H9 (cell line): Measurements from ENCODE around the gene SIK2. TPM values are rescaled to one million over a fixed set of nuclear protein-coding genes. Genes with fewer than 3 reads are reported as not detected.

Source experiments
- DNase-seq: peaks from one replicate; pipeline ENCODE4 v3.0.0-alpha.2; 2017
- H2AFZ ChIP-seq: one replicate; pipeline ENCODE4 v1.6.1; 2013; ENCODE audit warnings: mild to moderate bottlenecking, low read length, control low read depth, moderate library complexity
- H2AK5ac ChIP-seq: 2 replicates; pipeline ENCODE4 v1.6.1; 2013; ENCODE audit warnings: low read length, control low read depth, mixed read lengths; ENCODE audit not compliant: insufficient read length
- H2BK120ac ChIP-seq: one replicate; pipeline ENCODE4 v1.6.1; 2013; ENCODE audit warnings: low read depth, mild to moderate bottlenecking, low read length, control low read depth, inconsistent platforms; ENCODE audit not compliant: poor library complexity, severe bottlenecking
- H2BK12ac ChIP-seq: 2 replicates; pipeline ENCODE4 v1.6.1; 2013; ENCODE audit warnings: low read length, control low read depth, mixed read lengths, low read depth; ENCODE audit not compliant: insufficient read length
- H2BK15ac ChIP-seq: 2 replicates; pipeline ENCODE4 v1.6.1; 2013; ENCODE audit warnings: low read depth, low read length, control low read depth
- H2BK20ac ChIP-seq: one replicate; pipeline ENCODE4 v1.6.1; 2013; ENCODE audit warnings: low read depth, mild to moderate bottlenecking, low read length, control low read depth, inconsistent platforms; ENCODE audit not compliant: poor library complexity, severe bottlenecking
- H2BK5ac ChIP-seq: 2 replicates; pipeline ENCODE4 v1.6.1; 2013; ENCODE audit warnings: low read length, control low read depth, mixed read lengths; ENCODE audit not compliant: insufficient read length
- H3K14ac ChIP-seq: 2 replicates; pipeline ENCODE4 v1.6.1; 2013; ENCODE audit warnings: low read length, control low read depth; ENCODE audit not compliant: insufficient read depth
- H3K18ac ChIP-seq: 2 replicates; pipeline ENCODE4 v1.6.1; 2013; ENCODE audit warnings: low read depth, mild to moderate bottlenecking, mixed read lengths, low read length, control low read depth; ENCODE audit not compliant: insufficient read length
- H3K23ac ChIP-seq: 2 replicates; pipeline ENCODE4 v1.6.1; 2013; ENCODE audit warnings: low read length, control low read depth, mixed read lengths, low read depth; ENCODE audit not compliant: insufficient read length
- H3K23me2 ChIP-seq: 2 replicates; pipeline ENCODE4 v1.6.1; 2013; ENCODE audit warnings: low read depth, mild to moderate bottlenecking, mixed read lengths, low read length, control low read depth; ENCODE audit not compliant: insufficient read length, poor library complexity, severe bottlenecking
- H3K27ac ChIP-seq: 2 replicates; pipeline ENCODE4 v1.5.1; 2013; ENCODE audit warnings: low read length, control low read depth, mixed read lengths, low read depth; ENCODE audit not compliant: insufficient read length
- H3K27me3 ChIP-seq: 2 replicates; pipeline ENCODE4 v1.6.1; 2013; ENCODE audit warnings: low read length, control low read depth, inconsistent platforms; ENCODE audit not compliant: insufficient read depth
- H3K4ac ChIP-seq: 2 replicates; pipeline ENCODE4 v1.6.1; 2013; ENCODE audit warnings: low read depth, mild to moderate bottlenecking, control low read depth, inconsistent platforms, low read length, moderate library complexity
- H3K4me1 ChIP-seq: 2 replicates; pipeline ENCODE4 v1.6.1; 2013; ENCODE audit warnings: low read length, control low read depth, inconsistent platforms; ENCODE audit not compliant: insufficient read depth
- H3K4me2 ChIP-seq: 2 replicates; pipeline ENCODE4 v1.6.1; 2013; ENCODE audit warnings: low read length, control low read depth, mixed read lengths; ENCODE audit not compliant: insufficient read length, insufficient read depth
- H3K56ac ChIP-seq: 2 replicates; pipeline ENCODE4 v1.6.1; 2013; ENCODE audit warnings: low read depth, mild to moderate bottlenecking, mixed read lengths, low read length, control low read depth; ENCODE audit not compliant: insufficient read length
- H3K79me1 ChIP-seq: 2 replicates; pipeline ENCODE4 v1.6.1; 2013; ENCODE audit warnings: low read depth, mild to moderate bottlenecking, moderate library complexity, low read length, control low read depth, inconsistent platforms; ENCODE audit not compliant: insufficient read depth, poor library complexity, severe bottlenecking
- H3K79me2 ChIP-seq: 2 replicates; pipeline ENCODE4 v1.6.1; 2013; ENCODE audit warnings: low read length, control low read depth, inconsistent platforms; ENCODE audit not compliant: insufficient read depth
- H3K9ac ChIP-seq: 2 replicates; pipeline ENCODE4 v1.6.1; 2013; ENCODE audit warnings: low read length, control low read depth, mixed read lengths; ENCODE audit not compliant: insufficient read length; ENCODE audit errors: extremely low read depth
- H3K9me3 ChIP-seq: one replicate; pipeline ENCODE4 v1.6.1; 2013; ENCODE audit warnings: low read depth, low read length, inconsistent platforms; ENCODE audit not compliant: control insufficient read depth
- H3T11ph ChIP-seq: one replicate; pipeline ENCODE4 v1.6.1; 2013; ENCODE audit warnings: mild to moderate bottlenecking, low read length, control low read depth, inconsistent platforms
- H4K20me1 ChIP-seq: one replicate; pipeline ENCODE4 v1.6.1; 2013; ENCODE audit not compliant: control insufficient read depth, insufficient read length, insufficient read depth
- H4K5ac ChIP-seq: 2 replicates; pipeline ENCODE4 v1.6.1; 2013; ENCODE audit warnings: low read depth, mild to moderate bottlenecking, mixed read lengths, low read length, control low read depth; ENCODE audit not compliant: insufficient read length
- H4K8ac ChIP-seq: replicated peaks from 2 replicates; pipeline ENCODE4 v1.6.1; 2013; ENCODE audit warnings: low read length, control low read depth, mixed read lengths, low read depth; ENCODE audit not compliant: insufficient read length
- H4K91ac ChIP-seq: 2 replicates; pipeline ENCODE4 v1.6.1; 2013; ENCODE audit warnings: low read depth, mild to moderate bottlenecking, moderate library complexity, mixed read lengths, low read length, control low read depth; ENCODE audit not compliant: insufficient read length
- H3K27ac Mint-ChIP-seq, 3 experiments: 2 replicates in 2 of 3; 3 replicates in 1 of 3; pipeline ENCODE4 v1.8.0; 2020 to 2021; ENCODE audit warnings: mixed read lengths in 3 of 3, mild to moderate bottlenecking in 1 of 3, moderate library complexity in 1 of 3
- H3K27me3 Mint-ChIP-seq: 2 replicates; pipeline ENCODE4 v1.8.0; 2021; ENCODE audit warnings: low read depth, mild to moderate bottlenecking, moderate library complexity, mixed read lengths
- H3K36me3 Mint-ChIP-seq, 3 experiments: 2 replicates in 2 of 3; 3 replicates in 1 of 3; pipeline ENCODE4 v1.8.0; 2020 to 2021; ENCODE audit warnings: low read depth in 3 of 3, mixed read lengths in 3 of 3; ENCODE audit not compliant: insufficient read depth in 1 of 3
- H3K4me1 Mint-ChIP-seq, 2 experiments: 2 replicates each; pipeline ENCODE4 v1.8.0; 2020; ENCODE audit warnings: mixed read lengths in 2 of 2
- H3K4me3 Mint-ChIP-seq, 2 experiments: 2 replicates in 1 of 2; 3 replicates in 1 of 2; pipeline ENCODE4 v1.8.0; 2020 to 2021; ENCODE audit warnings: mild to moderate bottlenecking in 2 of 2, mixed read lengths in 2 of 2, moderate library complexity in 1 of 2
- H3K9me3 Mint-ChIP-seq, 2 experiments: 2 replicates in 1 of 2; 3 replicates in 1 of 2; pipeline ENCODE4 v1.8.0; 2020; ENCODE audit warnings: mild to moderate bottlenecking in 2 of 2, mixed read lengths in 2 of 2, moderate library complexity in 1 of 2
- CTCF ChIP-seq: fragments of 200-600 bp; sonication (generic); conservative IDR thresholded peaks from 3 replicates; pipeline ENCODE4 v1.8.0; 2021; ENCODE audit warnings: antibody characterized with exemption, mild to moderate bottlenecking
- WGBS: extraction: QIAGEN DNeasy Blood & Tissue Kit; methylation state at CpG from one replicate; pipeline ENCODE4 v1.1.7; 2013; ENCODE audit warnings: missing lambda C conversion rate, low lambda C conversion rate, mixed read lengths; ENCODE audit not compliant: insufficient read length; ENCODE audit errors: extremely low coverage; 5-methylcytosine and 5-hydroxymethylcytosine counted together
- total RNA-seq: library from RNA; stranded (reverse); gene quantifications from 2 replicates; pipeline ENCODE4 v1.2.1, GENCODE V29; 2021

The SIK2 gene
- total RNA-seq, 1 experiment from 2014 or later, result 7.5 TPM

DNA sequence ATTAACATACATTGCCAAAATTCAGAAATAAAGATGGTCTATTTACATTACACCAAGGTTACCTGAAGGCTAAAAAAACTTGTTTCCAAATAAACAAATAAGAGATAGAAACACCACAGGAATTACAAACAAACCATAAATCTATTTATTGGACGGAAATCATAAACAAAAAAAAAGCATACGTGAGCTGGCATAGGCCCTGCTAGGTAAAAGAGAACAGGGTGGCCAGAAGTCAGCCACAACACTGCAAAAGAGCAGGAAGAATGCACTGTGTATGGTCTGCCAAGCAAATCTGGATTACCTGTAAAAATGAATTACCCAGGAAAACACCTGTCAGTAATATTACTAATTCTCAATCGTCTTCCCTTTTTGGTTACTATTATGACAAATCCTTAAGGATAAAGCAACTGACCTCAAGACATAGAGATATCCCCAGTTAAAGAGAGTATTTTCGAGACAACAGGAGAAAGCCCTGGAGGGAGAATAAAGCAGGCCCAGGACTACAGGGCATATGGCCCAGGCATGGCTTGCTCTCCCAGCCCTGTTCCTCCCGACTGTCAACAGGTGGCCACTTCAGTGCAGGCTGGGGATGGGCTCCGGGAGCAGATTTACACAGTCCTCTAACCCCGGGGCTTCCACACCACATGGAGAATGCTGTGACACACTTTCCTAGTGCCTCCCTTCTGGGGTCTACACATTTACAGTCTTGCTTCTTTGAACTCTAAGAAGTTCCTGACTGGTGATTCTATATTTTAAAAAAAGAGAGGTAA is 146.0 kb downstream of the SIK2 start:
- Histone ChIP-seq H3K27ac (no peak overlapping the region), H3K4me1 (no peaks in the 10 kb centered on the region), H3K27me3 (no peaks in the 10 kb centered on the region), H4K91ac (no peak overlapping the region), H2AK5ac (no peak overlapping the region), H3K14ac (no peak overlapping the region), H3K56ac (no peak overlapping the region), H2BK20ac (no peak overlapping the region), H3K9me3 (no peaks in the 10 kb centered on the region), H2BK120ac (no peak overlapping the region), H4K8ac (no peak overlapping the region), H3K4ac (no peak overlapping the region), H3K4me2 (no peak overlapping the region), H3K79me2 (no peaks in the 10 kb centered on the region), H2AFZ (no peak overlapping the region), H4K20me1 (no peaks in the 10 kb centered on the region), H3K23ac (no peak overlapping the region), H4K5ac (no peak overlapping the region), H3K9ac (no peak overlapping the region), H2BK5ac (no peak overlapping the region), H3K18ac (no peak overlapping the region), H2BK15ac (no peak overlapping the region), H2BK12ac (no peak overlapping the region), H3K79me1 (no peaks in the 10 kb centered on the region), H3K23me2 (no peaks in the 10 kb centered on the region), H3T11ph (no peak overlapping the region)
- no peak for TF ChIP-seq CTCF
- WGBS, result no CpG with 5 or more reads among the region's 7 CpGs
- no peak for DNase-seq
- H3K4me3 Mint-ChIP-seq, result no peak overlapping the region
- H3K4me1 Mint-ChIP-seq, result no peaks in the 10 kb centered on the region
- H3K9me3 Mint-ChIP-seq, result no peaks in the 10 kb centered on the region
- H3K27ac Mint-ChIP-seq, result no peak overlapping the region
- peaks cover 48 to 82% (median 67%) of the 10 kb centered on the region in 3 experiments for H3K36me3 Mint-ChIP-seq
- H3K27me3 Mint-ChIP-seq, result no peaks in the 10 kb centered on the region
